Gastrocnemius medialis (tissue), 4 donors: Measurements from ENCODE around the gene AUNIP. TPM values are rescaled to one million over a fixed set of nuclear protein-coding genes. Genes with fewer than 3 reads are reported as not detected.

Experiments
- ATAC-seq, 2 donors: fragments of 150-250 bp; one replicate each; pipeline ENCODE4 v1.9.1; 2016
- DNase-seq, 2 donors: peaks; one replicate each; pipeline ENCODE4 v3.0.0-alpha.2; 2019
- H3K27ac ChIP-seq, 4 donors: fragments of 200-600 bp; sonication (generic); 1 replicate in 1 of 4; 2 replicates in 3 of 4; pipeline ENCODE4 v1.5.1; 2016 to 2018; ENCODE audit warnings: mild to moderate bottlenecking in 2 of 4, moderate library complexity in 1 of 4
- H3K27me3 ChIP-seq, 3 donors: fragments of 200-600 bp; sonication (generic) in 2 of 3; 1 replicate in 1 of 3; 2 replicates in 2 of 3; pipeline versions ENCODE4 v1.5.1 to v1.6.0; 2016 to 2019; ENCODE audit warnings: mild to moderate bottlenecking in 1 of 3, moderate library complexity in 1 of 3
- H3K36me3 ChIP-seq, 2 donors: fragments of 200-600 bp; sonication (generic) in 1 of 2; one replicate each; pipeline ENCODE4 v1.5.1; 2017 to 2018
- H3K4me1 ChIP-seq, 2 donors: fragments of 200-600 bp; sonication (generic) in 1 of 2; one replicate each; pipeline ENCODE4 v1.5.1; 2016 to 2017; ENCODE audit warnings: mild to moderate bottlenecking in 2 of 2
- H3K4me3 ChIP-seq, 4 donors: fragments of 200-600 bp; sonication (generic) in 3 of 4; 1 replicate in 1 of 4; 2 replicates in 3 of 4; pipeline ENCODE4 v1.5.1; 2016 to 2019; ENCODE audit warnings: mild to moderate bottlenecking in 2 of 4
- H3K9me3 ChIP-seq, 3 donors: fragments of 200-600 bp; sonication (generic) in 2 of 3; 1 replicate in 1 of 3; 2 replicates in 2 of 3; pipeline ENCODE4 v1.5.1; 2016 to 2019
- POLR2A ChIP-seq, 2 donors: fragments of 450-650 bp; IDR thresholded peaks; one replicate each; pipeline ENCODE4 v1.6.1; 2017; ENCODE audit warnings: antibody characterized with exemption in 2 of 2, mild to moderate bottlenecking in 2 of 2, moderate library complexity in 2 of 2
- in situ Hi-C, 4 donors: fragments of 200-750 bp; cut with MboI; loops; one replicate each; pipeline versions ENCODE4 v1.15.0 to v1.8.0; 2017; ENCODE audit warnings: low sequenced_read_pairs in 4 of 4
- intact Hi-C: fragments of 100-400 bp; cut with DNase I; formaldehyde crosslinking; loops from one replicate; pipeline ENCODE4 v1.15.1; 2023; ENCODE audit warnings: low total_unique reads
- total RNA-seq, 4 donors: library from RNA; depleted of rRNA; stranded (reverse); fragments of >200 nt; gene quantifications; one replicate each; pipeline versions ENCODE4 v1.1.0 to v1.2.3, GENCODE V29; 2016
- TF ChIP-seq, protein P1 (sequence below), 5 experiments: fragments of 450-650 bp in 3 of 5; fragments of 200-600 bp in 2 of 5; sonication (generic) in 2 of 5; IDR thresholded peaks in 4 of 5; conservative IDR thresholded peaks in 1 of 5; 1 replicate in 4 of 5; 2 replicates in 1 of 5; pipeline ENCODE4 v1.5.1; 2016 to 2019; ENCODE audit warnings: antibody characterized with exemption in 5 of 5, mild to moderate bottlenecking in 3 of 5, moderate library complexity in 3 of 5

AUNIP gene
- total RNA-seq, 4 donors from 2014 or later, result not detected

- Histone ChIP-seq H3K4me1 (peaks cover 62 to 69% of the 10 kb centered on the region in 2 donors), H3K27ac (peak overlapping the region; percentile 88 to 91 (median 90)), H3K27me3 (no peaks in the 10 kb centered on the region), H3K4me3 (no peak overlapping the region), H3K9me3 (no peaks in the 10 kb centered on the region), H3K36me3 (no peaks in the 10 kb centered on the region)
- in situ Hi-C loops (loop anchor here in 3 of 4 donors (5.0 kb wide), 1 partner anchor 186 kb away; no protein-coding TSS in a partner anchor), intact Hi-C loops (loop anchor here (2.0 kb wide), 2 partner anchors 27 to 99 kb away; no protein-coding TSS in a partner anchor)
- ATAC-seq, result no peak
- TF ChIP-seq, protein P1, sequence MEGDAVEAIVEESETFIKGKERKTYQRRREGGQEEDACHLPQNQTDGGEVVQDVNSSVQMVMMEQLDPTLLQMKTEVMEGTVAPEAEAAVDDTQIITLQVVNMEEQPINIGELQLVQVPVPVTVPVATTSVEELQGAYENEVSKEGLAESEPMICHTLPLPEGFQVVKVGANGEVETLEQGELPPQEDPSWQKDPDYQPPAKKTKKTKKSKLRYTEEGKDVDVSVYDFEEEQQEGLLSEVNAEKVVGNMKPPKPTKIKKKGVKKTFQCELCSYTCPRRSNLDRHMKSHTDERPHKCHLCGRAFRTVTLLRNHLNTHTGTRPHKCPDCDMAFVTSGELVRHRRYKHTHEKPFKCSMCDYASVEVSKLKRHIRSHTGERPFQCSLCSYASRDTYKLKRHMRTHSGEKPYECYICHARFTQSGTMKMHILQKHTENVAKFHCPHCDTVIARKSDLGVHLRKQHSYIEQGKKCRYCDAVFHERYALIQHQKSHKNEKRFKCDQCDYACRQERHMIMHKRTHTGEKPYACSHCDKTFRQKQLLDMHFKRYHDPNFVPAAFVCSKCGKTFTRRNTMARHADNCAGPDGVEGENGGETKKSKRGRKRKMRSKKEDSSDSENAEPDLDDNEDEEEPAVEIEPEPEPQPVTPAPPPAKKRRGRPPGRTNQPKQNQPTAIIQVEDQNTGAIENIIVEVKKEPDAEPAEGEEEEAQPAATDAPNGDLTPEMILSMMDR (IDR thresholded peaks at IDR 0.05 in 4 of 5, conservative IDR thresholded peaks at IDR 0.05 in 1 of 5), result peak in 4 of 5 experiments; percentile 16 to 51 (median 38)
- TF ChIP-seq POLR2A (IDR thresholded peaks at IDR 0.05), result no peak
- DNase-seq, result peak in 1 of 2 donors; percentile 51
These were observed 61.3 kb downstream of the AUNIP start for GRCh38 chr1:25797939-25798338.

- Histone ChIP-seq H3K4me1 (peaks cover 53 to 65% of the 10 kb centered on the region in 2 donors), H3K4me3 (peak overlapping the region; percentile 19 to 38 (median 36)), H3K27ac (peak overlapping the region; percentile 88 to 91 (median 90)), H3K36me3 (no peaks in the 10 kb centered on the region), H3K27me3 (no peaks in the 10 kb centered on the region), H3K9me3 (no peaks in the 10 kb centered on the region)
- TF ChIP-seq, protein P1 (IDR thresholded peaks at IDR 0.05 in 4 of 5, conservative IDR thresholded peaks at IDR 0.05 in 1 of 5), result peak; percentile 80 to 90 (median 85)
- TF ChIP-seq POLR2A (IDR thresholded peaks at IDR 0.05), result no peak
- intact Hi-C loops, result loop anchor here (1.0 to 2.0 kb wide), 4 partner anchors 26 to 189 kb away; no protein-coding TSS in a partner anchor
- in situ Hi-C loops, result loop anchor here in 3 of 4 donors (5.0 kb wide), 1 partner anchor 185 kb away; no protein-coding TSS in a partner anchor
- peak; percentile 49 to 78 for DNase-seq
- ATAC-seq, result peak; percentile 60 to 62
These were observed 62.3 kb downstream of the AUNIP start for GRCh38 chr1:25796811-25797458.

DNA sequence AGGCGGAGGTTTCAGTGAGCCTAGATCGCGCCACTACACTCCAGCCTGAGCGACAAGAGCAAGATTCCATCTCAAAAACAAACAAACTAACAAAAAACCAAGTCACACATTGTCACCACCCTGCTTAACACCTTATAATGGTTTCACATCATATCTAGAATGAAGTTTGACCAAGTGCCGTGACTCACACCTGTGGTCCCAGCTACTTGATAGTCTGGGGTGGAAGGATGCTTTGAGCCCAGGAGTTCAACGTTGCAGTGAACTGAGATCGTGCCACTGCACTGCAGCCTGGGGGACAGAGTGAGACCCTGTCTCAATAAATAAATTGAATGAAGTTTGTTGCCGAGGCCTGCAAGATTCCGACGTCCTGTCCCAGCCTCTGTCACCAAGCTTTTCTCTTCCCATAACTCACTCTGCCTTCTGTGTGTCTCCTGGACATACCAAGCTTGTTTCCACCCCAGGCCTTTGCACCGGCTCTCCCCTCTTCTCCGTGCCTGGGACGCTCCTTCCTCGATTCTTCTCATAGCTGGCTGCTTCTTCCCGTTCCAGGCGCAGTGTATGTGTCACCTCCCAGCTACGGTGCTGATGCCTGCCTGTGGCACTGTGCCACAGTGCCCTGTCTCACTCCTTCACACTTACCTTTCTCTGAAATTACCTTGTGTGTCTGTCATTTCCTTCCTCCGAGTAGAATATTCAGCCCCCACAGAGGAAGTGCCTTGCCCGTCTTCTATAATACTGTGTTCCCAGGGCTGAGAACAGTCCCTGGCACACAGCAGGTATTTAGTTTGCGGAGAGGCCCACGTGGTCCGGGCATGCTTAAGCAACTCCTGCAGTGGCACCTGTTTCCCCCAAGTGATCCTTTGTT is 63.1 kb downstream of the AUNIP start:
- no peaks in the 10 kb centered on the region for H3K9me3 ChIP-seq
- H3K27me3 ChIP-seq, result no peaks in the 10 kb centered on the region
- in situ Hi-C loops, result loop anchor here in 3 of 4 donors (5.0 kb wide), 1 partner anchor 184 kb away; no protein-coding TSS in a partner anchor
- no peaks in the 10 kb centered on the region for H3K36me3 ChIP-seq
- H3K4me1 ChIP-seq, result peaks cover 45 to 57% of the 10 kb centered on the region in 2 donors
- DNase-seq, result peak; percentile 78 to 89
- H3K4me3 ChIP-seq, result peak overlapping the region; percentile 19 to 38 (median 36)
- peak; percentile 81 to 83 for ATAC-seq
- peak overlapping the region; percentile 88 to 91 (median 90) for H3K27ac ChIP-seq
- intact Hi-C loops, result loop anchor here (1.0 to 2.0 kb wide), 4 partner anchors 25 to 188 kb away; no protein-coding TSS in a partner anchor
- TF ChIP-seq POLR2A (IDR thresholded peaks at IDR 0.05), result peak; percentile 23 to 39
- TF ChIP-seq, protein P1 (IDR thresholded peaks at IDR 0.05 in 4 of 5, conservative IDR thresholded peaks at IDR 0.05 in 1 of 5), result no peak

DNA sequence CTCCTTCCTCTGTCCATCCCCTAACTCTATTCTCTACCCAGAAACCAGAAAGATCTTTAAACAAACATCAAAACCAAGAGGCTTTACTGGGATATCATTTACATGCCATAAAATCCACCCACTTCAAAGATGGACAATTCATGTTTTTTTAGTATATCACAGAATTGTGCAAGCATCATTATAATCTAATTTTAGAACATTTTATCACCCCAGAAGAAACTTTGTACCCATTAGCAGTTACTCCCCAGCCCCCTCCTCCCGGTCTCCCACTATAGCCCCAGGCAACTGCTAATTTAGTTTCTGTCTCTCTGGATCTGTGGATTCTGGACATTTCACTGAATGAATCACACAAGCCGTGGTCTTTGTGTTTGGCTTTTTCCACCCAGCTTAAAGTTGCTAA is 64.0 kb downstream of the AUNIP start:
- DNase-seq (no peak), ATAC-seq (no peak)
- Histone ChIP-seq H3K27ac (peak overlapping the region in 2 of 4 donors; percentile 91), H3K9me3 (no peaks in the 10 kb centered on the region), H3K4me3 (no peak overlapping the region), H3K4me1 (peaks cover 40 to 49% of the 10 kb centered on the region in 2 donors), H3K36me3 (no peaks in the 10 kb centered on the region), H3K27me3 (no peaks in the 10 kb centered on the region)
- intact Hi-C loops, result no loop called here
- in situ Hi-C loops, result loop anchor here in 3 of 4 donors (5.0 kb wide), 1 partner anchor 183 kb away; no protein-coding TSS in a partner anchor
- TF ChIP-seq, protein P1 (IDR thresholded peaks at IDR 0.05 in 4 of 5, conservative IDR thresholded peaks at IDR 0.05 in 1 of 5), result no peak
- TF ChIP-seq POLR2A (IDR thresholded peaks at IDR 0.05), result no peak
